ENCODE data around the gene UCK2. TPM values are rescaled to one million over a fixed set of nuclear protein-coding genes. Genes with fewer than 3 reads are reported as not detected.
A peak's percentile ranks its signal among the peaks of the same experiment; 100 is the strongest.

The UCK2 gene
- total and polyA plus RNA-seq, 5 donors from 2014 or later = 5.5 to 12.8 (median 9.9) TPM

DNA sequence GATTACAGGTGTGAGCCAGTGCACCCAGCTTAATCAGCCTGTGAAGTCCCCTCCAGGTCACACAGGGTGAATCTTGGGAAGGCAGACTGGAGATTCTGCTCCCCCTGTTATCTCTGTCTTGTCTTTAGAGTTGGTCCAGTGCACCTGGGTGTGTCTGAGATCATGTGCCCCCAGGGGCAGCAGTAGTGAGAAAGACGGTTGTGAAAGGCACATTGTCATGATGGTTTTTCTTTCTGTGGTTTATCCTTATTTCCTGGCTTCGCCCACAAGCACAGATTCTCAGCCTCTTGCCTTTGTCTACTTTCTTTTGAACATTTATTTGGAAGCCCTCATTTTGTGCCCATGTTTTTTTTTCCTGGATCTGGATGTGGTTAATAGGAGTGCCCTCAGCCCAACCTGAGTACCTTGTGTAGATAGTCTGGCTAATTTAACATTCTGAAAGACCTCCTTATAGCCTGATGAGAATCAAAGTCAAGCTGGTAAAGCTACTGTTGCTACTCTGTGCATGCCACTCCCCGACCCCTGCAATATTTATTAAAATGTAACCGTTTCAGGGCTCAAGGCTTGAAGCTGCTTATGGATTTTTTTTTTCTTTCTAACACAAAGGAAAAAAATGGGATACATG, 23.7 kb downstream of the UCK2 start:
- Histone ChIP-seq H3K27me3 (ENCODE audit: control insufficient read depth, insufficient read depth, low read length) (no peaks in the 10 kb centered on the region), H3K36me3 (ENCODE audit: control insufficient read depth, insufficient read depth, low read length) (no peaks in the 10 kb centered on the region), H3K4me1 (ENCODE audit: control insufficient read depth, insufficient read depth, low read length, poor library complexity, severe bottlenecking) (peaks cover 8% of the 10 kb centered on the region), H3K27ac (ENCODE audit: insufficient read depth, low read length, poor library complexity, severe bottlenecking) (no peak overlapping the region), H3K9me3 (ENCODE audit: control insufficient read depth in 2 of 2, low read length in 2 of 2) (no peaks in the 10 kb centered on the region), H3K4me3 (ENCODE audit: low read depth, low read length) (no peak overlapping the region)
- Mint-ChIP-seq H3K27me3 (no peaks in the 10 kb centered on the region), H3K4me3 (peak overlapping the region in 3 of 4 donors; percentile 34 to 61 (median 39)), H3K9me3 (peaks cover 0 to 3% (median 0%) of the 10 kb centered on the region in 7 donors), H3K27ac (peak overlapping the region; percentile 18 to 60 (median 21)), H3K4me1 (peaks cover 23 to 38% (median 34%) of the 10 kb centered on the region in 4 donors), H3K36me3 (no peaks in the 10 kb centered on the region)
- DNase-seq (peak in 1 of 3 donors; percentile 67), ATAC-seq (ENCODE audit: low read depth in 2 of 2) (no peak)

DNA sequence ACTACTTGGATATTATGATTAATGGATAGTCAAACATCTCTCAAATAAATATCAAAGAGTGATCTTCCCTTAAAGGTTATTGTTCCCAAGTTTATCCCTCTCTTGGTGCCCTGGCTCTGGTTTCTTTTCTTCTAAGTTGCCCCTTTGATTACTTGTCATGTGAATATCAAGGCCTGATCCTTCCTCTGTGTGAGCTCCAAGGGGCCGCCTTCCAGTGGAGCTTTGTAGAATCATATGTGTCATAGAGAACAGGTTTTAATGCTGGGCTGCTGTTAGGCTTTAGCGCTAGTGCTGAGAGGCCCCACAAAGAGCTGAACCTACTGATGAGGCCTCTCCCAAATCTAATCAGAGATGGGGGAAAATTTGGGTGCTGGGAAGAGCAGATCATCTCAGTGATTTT, 25.5 kb downstream of the UCK2 start:
- Mint-ChIP-seq H3K4me3 (no peak overlapping the region), H3K4me1 (peaks cover 28 to 32% (median 30%) of the 10 kb centered on the region in 4 donors)
- ATAC-seq (ENCODE audit: low read depth in 2 of 2) = no peak

DNA sequence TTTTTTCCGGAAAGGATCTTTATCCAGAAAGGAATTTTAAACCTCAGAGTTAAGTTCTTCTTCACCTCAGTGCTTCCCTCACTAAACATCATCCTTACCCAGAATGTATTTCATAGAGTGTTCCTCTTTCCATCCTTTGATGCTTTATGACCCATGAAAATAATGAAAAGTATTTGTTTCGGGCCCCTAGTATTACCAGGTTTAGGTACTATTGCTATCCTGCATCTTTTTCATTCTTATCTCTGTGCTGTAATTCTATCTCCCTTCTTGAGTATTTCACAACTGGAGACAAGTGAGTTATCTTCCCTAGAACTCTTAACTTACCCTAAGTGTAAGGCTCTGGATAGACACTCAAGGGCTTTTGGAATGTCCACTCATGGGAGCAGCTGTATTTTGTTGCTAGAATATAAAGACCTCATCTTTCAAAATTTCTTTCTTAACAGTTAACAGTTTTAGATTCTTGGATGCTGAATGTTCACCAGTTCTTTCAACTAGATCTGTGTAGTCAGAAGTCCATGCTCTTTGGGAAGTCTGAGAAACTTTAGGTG, 26.2 kb downstream of the UCK2 start:
- peaks cover 8% of the 10 kb centered on the region for H3K4me1 ChIP-seq (ENCODE audit: control insufficient read depth, insufficient read depth, low read length, poor library complexity, severe bottlenecking)
- H3K36me3 ChIP-seq (ENCODE audit: control insufficient read depth, insufficient read depth, low read length) = no peaks in the 10 kb centered on the region
- no peaks in the 10 kb centered on the region for H3K9me3 ChIP-seq (ENCODE audit: control insufficient read depth in 2 of 2, low read length in 2 of 2)
- Mint-ChIP-seq H3K4me1 (peaks cover 27 to 31% (median 29%) of the 10 kb centered on the region in 4 donors), H3K4me3 (no peak overlapping the region), H3K9me3 (peaks cover 0 to 3% (median 0%) of the 10 kb centered on the region in 7 donors), H3K36me3 (no peaks in the 10 kb centered on the region), H3K27ac (peak overlapping the region in 1 of 3 donors; percentile 11), H3K27me3 (no peaks in the 10 kb centered on the region)
- H3K27ac ChIP-seq (ENCODE audit: insufficient read depth, low read length, poor library complexity, severe bottlenecking) = no peak overlapping the region
- ATAC-seq (ENCODE audit: low read depth in 2 of 2) = no peak
- no peak for DNase-seq
- H3K4me3 ChIP-seq (ENCODE audit: low read depth, low read length) = no peak overlapping the region
- no peaks in the 10 kb centered on the region for H3K27me3 ChIP-seq (ENCODE audit: control insufficient read depth, insufficient read depth, low read length)

More for the DNA sequence above, 25.5 kb downstream of the UCK2 start:
- Histone ChIP-seq H3K4me1 (ENCODE audit: control insufficient read depth, insufficient read depth, low read length, poor library complexity, severe bottlenecking) (peaks cover 8% of the 10 kb centered on the region), H3K9me3 (ENCODE audit: control insufficient read depth in 2 of 2, low read length in 2 of 2) (no peaks in the 10 kb centered on the region), H3K4me3 (ENCODE audit: low read depth, low read length) (no peak overlapping the region), H3K36me3 (ENCODE audit: control insufficient read depth, insufficient read depth, low read length) (no peaks in the 10 kb centered on the region), H3K27me3 (ENCODE audit: control insufficient read depth, insufficient read depth, low read length) (no peaks in the 10 kb centered on the region), H3K27ac (ENCODE audit: insufficient read depth, low read length, poor library complexity, severe bottlenecking) (no peak overlapping the region)
- H3K27ac Mint-ChIP-seq = no peak overlapping the region
- no peaks in the 10 kb centered on the region for H3K36me3 Mint-ChIP-seq
- DNase-seq = no peak
- H3K9me3 Mint-ChIP-seq = peaks cover 0 to 3% (median 0%) of the 10 kb centered on the region in 7 donors
- no peaks in the 10 kb centered on the region for H3K27me3 Mint-ChIP-seq

DNA sequence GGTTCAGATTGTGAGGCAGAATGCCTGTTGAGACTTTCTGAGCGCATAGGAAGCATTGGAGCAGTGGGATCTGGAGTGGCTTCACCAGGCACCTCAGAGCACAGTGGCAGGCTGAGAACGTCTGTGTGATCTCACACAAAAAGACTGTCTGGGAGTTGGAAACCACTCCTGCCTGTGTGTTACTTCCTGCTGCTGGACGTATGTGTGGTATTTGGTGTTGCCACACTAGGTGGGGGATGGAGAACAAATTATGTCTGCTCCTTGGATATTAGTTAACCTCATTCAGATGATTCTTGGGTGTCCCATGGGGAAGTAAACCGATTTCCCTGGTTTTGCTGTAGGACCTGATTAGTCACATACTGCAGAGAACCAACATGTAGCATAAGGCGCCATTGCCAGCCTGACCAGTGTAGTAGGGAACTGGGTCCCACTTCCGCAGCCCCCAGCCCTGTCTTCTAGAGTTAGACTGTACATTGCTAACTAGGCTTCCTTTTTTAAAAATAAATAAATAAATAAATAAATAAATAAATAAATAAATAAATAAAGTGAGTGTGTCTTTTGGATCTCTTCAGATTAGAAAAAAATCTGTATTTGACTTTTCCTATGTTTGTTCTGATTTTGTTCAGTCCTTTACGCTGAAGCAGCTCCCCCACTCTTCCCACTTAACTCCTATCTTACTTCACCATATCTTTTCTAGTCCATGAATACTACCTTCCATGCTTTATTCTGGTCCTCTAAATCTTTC, 26.9 kb downstream of the UCK2 start:
- H3K36me3 Mint-ChIP-seq = no peaks in the 10 kb centered on the region
- ATAC-seq (ENCODE audit: low read depth in 2 of 2) (peak in 1 of 2 donors; percentile 24), DNase-seq (no peak)
- H3K4me3 Mint-ChIP-seq = no peak overlapping the region
- Histone ChIP-seq H3K27me3 (ENCODE audit: control insufficient read depth, insufficient read depth, low read length) (no peaks in the 10 kb centered on the region), H3K4me1 (ENCODE audit: control insufficient read depth, insufficient read depth, low read length, poor library complexity, severe bottlenecking) (peaks cover 8% of the 10 kb centered on the region), H3K9me3 (ENCODE audit: control insufficient read depth in 2 of 2, low read length in 2 of 2) (no peaks in the 10 kb centered on the region), H3K27ac (ENCODE audit: insufficient read depth, low read length, poor library complexity, severe bottlenecking) (no peak overlapping the region), H3K36me3 (ENCODE audit: control insufficient read depth, insufficient read depth, low read length) (no peaks in the 10 kb centered on the region), H3K4me3 (ENCODE audit: low read depth, low read length) (no peak overlapping the region)
- peaks cover 22 to 31% (median 26%) of the 10 kb centered on the region in 4 donors for H3K4me1 Mint-ChIP-seq
- no peaks in the 10 kb centered on the region for H3K9me3 Mint-ChIP-seq
- H3K27me3 Mint-ChIP-seq = no peaks in the 10 kb centered on the region
- H3K27ac Mint-ChIP-seq = peak overlapping the region in 2 of 3 donors; percentile 7 to 11

DNA sequence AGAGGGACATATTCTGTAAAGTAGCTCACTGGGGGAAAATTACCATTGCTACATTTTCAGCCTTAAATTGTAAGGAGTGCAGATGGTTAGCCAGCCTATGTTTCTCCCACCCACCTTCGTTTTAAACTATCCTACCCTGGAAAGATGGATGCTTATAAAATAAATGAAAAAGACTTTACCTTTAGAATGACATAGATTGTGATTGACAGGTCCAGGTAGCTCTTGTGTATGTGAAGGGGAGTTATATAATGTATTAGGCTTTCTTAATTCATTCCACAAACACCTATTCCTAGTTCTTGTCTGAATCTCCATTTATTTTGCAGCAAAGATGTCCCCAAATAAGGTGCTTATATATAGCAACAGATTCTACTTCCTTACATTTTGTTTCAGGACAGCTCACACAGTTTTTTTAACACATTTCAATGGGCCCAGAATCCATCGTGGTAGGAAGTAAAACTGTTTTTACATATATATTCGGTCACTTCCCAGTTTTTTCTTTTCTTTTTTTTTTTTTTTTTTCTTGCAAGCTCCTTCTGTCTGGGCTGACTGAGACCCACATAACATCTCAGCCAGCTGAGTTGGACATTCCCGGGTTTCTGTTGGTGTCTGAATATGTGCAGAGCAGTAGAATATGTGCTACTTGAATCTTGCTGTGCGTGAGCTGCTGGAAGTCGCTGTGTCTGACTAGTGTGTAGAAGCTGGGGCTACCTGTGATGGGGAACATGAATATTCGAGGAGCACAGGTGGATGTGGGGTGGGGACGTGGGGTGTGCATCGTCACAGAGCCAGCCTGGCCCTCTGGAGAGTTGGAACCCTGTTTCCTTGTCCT, 27.8 kb downstream of the UCK2 start:
- H3K4me1 ChIP-seq (ENCODE audit: control insufficient read depth, insufficient read depth, low read length, poor library complexity, severe bottlenecking) = peaks cover 8% of the 10 kb centered on the region
- Mint-ChIP-seq H3K27me3 (peaks cover 3% of the 10 kb centered on the region), H3K4me1 (peaks cover 19 to 31% (median 27%) of the 10 kb centered on the region in 4 donors), H3K9me3 (no peaks in the 10 kb centered on the region), H3K27ac (peak overlapping the region in 1 of 3 donors; percentile 48), H3K36me3 (no peaks in the 10 kb centered on the region), H3K4me3 (no peak overlapping the region)
- H3K9me3 ChIP-seq (ENCODE audit: control insufficient read depth in 2 of 2, low read length in 2 of 2) = no peaks in the 10 kb centered on the region
- ATAC-seq (ENCODE audit: low read depth in 2 of 2) (no peak), DNase-seq (no peak)
- no peak overlapping the region for H3K4me3 ChIP-seq (ENCODE audit: low read depth, low read length)
- H3K27me3 ChIP-seq (ENCODE audit: control insufficient read depth, insufficient read depth, low read length) = no peaks in the 10 kb centered on the region
- H3K36me3 ChIP-seq (ENCODE audit: control insufficient read depth, insufficient read depth, low read length) = no peaks in the 10 kb centered on the region
- no peak overlapping the region for H3K27ac ChIP-seq (ENCODE audit: insufficient read depth, low read length, poor library complexity, severe bottlenecking)

DNA sequence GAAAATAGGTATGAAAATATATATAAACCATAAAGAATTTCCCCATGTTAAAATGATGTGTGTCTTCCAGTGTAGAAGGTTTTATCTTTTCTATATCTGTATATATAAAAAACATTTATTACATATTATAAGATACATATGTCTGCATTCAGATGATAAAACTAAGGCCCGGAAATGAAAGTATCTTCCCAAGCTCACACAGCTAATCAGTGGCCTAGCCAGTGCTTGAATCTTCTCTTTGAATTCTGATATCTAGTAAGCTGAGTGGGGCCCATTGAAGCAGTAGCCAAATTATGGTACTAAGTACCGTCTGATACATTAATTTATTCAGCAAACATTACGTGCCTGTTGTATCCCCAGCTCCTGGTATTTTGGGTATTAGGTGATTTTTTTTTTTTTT, 28.6 kb downstream of the UCK2 start:
- H3K4me3 Mint-ChIP-seq = no peak overlapping the region
- peaks cover 16 to 30% (median 25%) of the 10 kb centered on the region in 4 donors for H3K4me1 Mint-ChIP-seq
- H3K4me3 ChIP-seq (ENCODE audit: low read depth, low read length) = no peak overlapping the region
- H3K4me1 ChIP-seq (ENCODE audit: control insufficient read depth, insufficient read depth, low read length, poor library complexity, severe bottlenecking) = peaks cover 5% of the 10 kb centered on the region
- H3K27ac Mint-ChIP-seq = peak overlapping the region in 1 of 3 donors; percentile 48
- H3K36me3 Mint-ChIP-seq = no peaks in the 10 kb centered on the region
- DNase-seq (no peak), ATAC-seq (ENCODE audit: low read depth in 2 of 2) (no peak)
- H3K9me3 ChIP-seq (ENCODE audit: control insufficient read depth in 2 of 2, low read length in 2 of 2) = no peaks in the 10 kb centered on the region
- H3K27me3 ChIP-seq (ENCODE audit: control insufficient read depth, insufficient read depth, low read length) = no peaks in the 10 kb centered on the region
- no peaks in the 10 kb centered on the region for H3K9me3 Mint-ChIP-seq
- H3K36me3 ChIP-seq (ENCODE audit: control insufficient read depth, insufficient read depth, low read length) = no peaks in the 10 kb centered on the region
- peaks cover 4% of the 10 kb centered on the region for H3K27me3 Mint-ChIP-seq
- no peak overlapping the region for H3K27ac ChIP-seq (ENCODE audit: insufficient read depth, low read length, poor library complexity, severe bottlenecking)

DNA sequence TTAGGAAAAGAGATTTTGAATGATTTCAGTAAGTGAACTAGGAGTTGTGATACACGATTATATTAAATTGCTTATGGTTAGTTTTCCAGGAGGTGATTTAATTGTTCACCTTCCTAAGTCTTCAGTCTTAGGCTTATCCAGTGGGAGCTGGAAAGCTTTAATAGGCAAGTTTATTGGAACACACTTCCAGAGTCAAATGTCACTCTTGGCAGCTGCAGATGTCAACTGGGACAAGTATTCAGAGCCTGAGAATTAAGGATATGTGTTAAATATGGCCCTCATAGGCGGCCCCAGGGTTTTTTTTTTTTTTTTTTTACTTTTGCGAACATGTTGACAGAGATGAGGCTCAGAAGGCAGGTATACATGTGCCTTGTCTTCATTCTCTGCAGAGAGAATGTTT, 29.2 kb downstream of the UCK2 start:
- no peak overlapping the region for H3K27ac ChIP-seq (ENCODE audit: insufficient read depth, low read length, poor library complexity, severe bottlenecking)
- Mint-ChIP-seq H3K9me3 (no peaks in the 10 kb centered on the region), H3K36me3 (no peaks in the 10 kb centered on the region), H3K27ac (no peak overlapping the region), H3K27me3 (peaks cover 4% of the 10 kb centered on the region), H3K4me1 (peaks cover 11 to 25% (median 20%) of the 10 kb centered on the region in 4 donors), H3K4me3 (no peak overlapping the region)
- DNase-seq (no peak), ATAC-seq (ENCODE audit: low read depth in 2 of 2) (no peak)
- no peaks in the 10 kb centered on the region for H3K4me1 ChIP-seq (ENCODE audit: control insufficient read depth, insufficient read depth, low read length, poor library complexity, severe bottlenecking)
- H3K36me3 ChIP-seq (ENCODE audit: control insufficient read depth, insufficient read depth, low read length) = no peaks in the 10 kb centered on the region
- no peak overlapping the region for H3K4me3 ChIP-seq (ENCODE audit: low read depth, low read length)
- no peaks in the 10 kb centered on the region for H3K27me3 ChIP-seq (ENCODE audit: control insufficient read depth, insufficient read depth, low read length)
- no peaks in the 10 kb centered on the region for H3K9me3 ChIP-seq (ENCODE audit: control insufficient read depth in 2 of 2, low read length in 2 of 2)

Measured in CD4-positive, CD25-positive, alpha-beta regulatory T cell (primary cell).